HepG2 (cell line): ENCODE data around the gene CAPN11. TPM values are rescaled to one million over a fixed set of nuclear protein-coding genes. Genes with fewer than 3 reads are reported as not detected.

Source experiments
- ATF3 ChIP-seq: sonication (generic); formaldehyde crosslinking; IDR thresholded peaks from 2 replicates; pipeline ENCODE4 v1.4.0; 2020; ENCODE audit warnings: missing genetic modification reagents
- ATRX ChIP-seq: sonication (generic); formaldehyde crosslinking; IDR thresholded peaks from 2 replicates; pipeline ENCODE4 v1.4.0; 2020; ENCODE audit warnings: missing genetic modification reagents, borderline replicate concordance
- CREB1 ChIP-seq, 2 experiments: fragments of 450-650 bp in 1 of 2; IDR thresholded peaks; 2 replicates each; pipeline ENCODE4 v1.6.1; 2016 to 2017; ENCODE audit warnings: control low read depth in 1 of 2, mild to moderate bottlenecking in 1 of 2, missing compliant biosample characterization in 1 of 2, missing genetic modification characterization in 1 of 2
- CREB3 ChIP-seq: sonication (generic); formaldehyde crosslinking; IDR thresholded peaks from 2 replicates; pipeline ENCODE4 v1.5.0; 2020; ENCODE audit warnings: missing genetic modification reagents
- E2F1 ChIP-seq: sonication (generic); formaldehyde crosslinking; IDR thresholded peaks from 2 replicates; pipeline ENCODE4 v1.5.0; 2020; ENCODE audit warnings: missing genetic modification reagents
- GPN1 ChIP-seq: sonication (generic); formaldehyde crosslinking; IDR thresholded peaks from 2 replicates; pipeline ENCODE4 v1.5.1; 2020; ENCODE audit warnings: missing genetic modification reagents, borderline replicate concordance
- GTF3A ChIP-seq: sonication (generic); formaldehyde crosslinking; conservative IDR thresholded peaks from 2 replicates; pipeline ENCODE4 v1.4.0; 2020; ENCODE audit warnings: mild to moderate bottlenecking, missing genetic modification reagents
- HDAC6 ChIP-seq: fragments of 200-600 bp; sonication (generic); IDR thresholded peaks from 2 replicates; pipeline ENCODE4 v1.7.0; 2017; ENCODE audit warnings: mild to moderate bottlenecking, antibody characterized with exemption, low read length, low read depth
- IRX3 ChIP-seq: sonication (generic); formaldehyde crosslinking; IDR thresholded peaks from 2 replicates; pipeline ENCODE4 v1.8.1; 2023; ENCODE audit warnings: mild to moderate bottlenecking, low read depth, missing genetic modification reagents, borderline replicate concordance
- NFYC ChIP-seq: IDR thresholded peaks from 2 replicates; pipeline ENCODE4 v1.6.1; 2016; ENCODE audit warnings: missing genetic modification reagents, missing compliant biosample characterization
- NR2C2 ChIP-seq: sonication (generic); formaldehyde crosslinking; IDR thresholded peaks from 2 replicates; pipeline ENCODE4 v1.4.0; 2020; ENCODE audit warnings: missing genetic modification reagents, mild to moderate bottlenecking, moderate library complexity, borderline replicate concordance
- PCBP1 ChIP-seq: fragments of 200-400 bp; formaldehyde crosslinking; IDR thresholded peaks from 2 replicates; pipeline ENCODE4 v1.6.1; 2017; ENCODE audit warnings: mild to moderate bottlenecking, low read depth, low read length, borderline replicate concordance
- PHB2 ChIP-seq: fragments of 450-650 bp; IDR thresholded peaks from 2 replicates; pipeline ENCODE4 v1.6.1; 2018; ENCODE audit not compliant: partially characterized antibody
- RBM22 ChIP-seq: fragments of 200-400 bp; formaldehyde crosslinking; optimal IDR thresholded peaks from 2 replicates; pipeline ENCODE3; 2017; ENCODE audit warnings: mild to moderate bottlenecking, low read length, moderate library complexity
- STAG1 ChIP-seq: sonication (generic); formaldehyde crosslinking; IDR thresholded peaks from 2 replicates; pipeline ENCODE4 v1.4.0; 2020; ENCODE audit warnings: missing genetic modification reagents
- TAF15 ChIP-seq: fragments of 200-400 bp; formaldehyde crosslinking; IDR thresholded peaks from one replicate; pipeline ENCODE4 v1.6.1; 2018; ENCODE audit warnings: mild to moderate bottlenecking, low read depth, low read length; ENCODE audit not compliant: poor library complexity, severe bottlenecking
- TBL1XR1 ChIP-seq: fragments of 150-350 bp; IDR thresholded peaks from 2 replicates; pipeline ENCODE4 v1.6.1; 2014; ENCODE audit warnings: borderline replicate concordance, low read length; ENCODE audit not compliant: partially characterized antibody
- ZNF260 ChIP-seq: sonication (generic); formaldehyde crosslinking; IDR thresholded peaks from 2 replicates; pipeline ENCODE4 v1.4.0; 2020; ENCODE audit warnings: missing genetic modification reagents, low read depth, mild to moderate bottlenecking, borderline replicate concordance
- ZNF282 ChIP-seq: fragments of 450-650 bp; IDR thresholded peaks from 2 replicates; pipeline ENCODE4 v1.6.1; 2018; ENCODE audit not compliant: partially characterized antibody
- ZNF558 ChIP-seq: sonication (generic); formaldehyde crosslinking; IDR thresholded peaks from 2 replicates; pipeline ENCODE4 v1.9.0; 2022; ENCODE audit warnings: mild to moderate bottlenecking, missing genetic modification reagents, borderline replicate concordance
- ZNF687 ChIP-seq: sonication (generic); formaldehyde crosslinking; IDR thresholded peaks from 2 replicates; pipeline ENCODE4 v1.5.1; 2020; ENCODE audit warnings: mild to moderate bottlenecking, missing genetic modification reagents, moderate library complexity
- ZSCAN30 ChIP-seq: sonication (generic); formaldehyde crosslinking; IDR thresholded peaks from 2 replicates; pipeline ENCODE4 v1.5.0; 2020; ENCODE audit warnings: mild to moderate bottlenecking, missing genetic modification reagents
- polyA plus RNA-seq, 8 experiments: library from polyadenylated mRNA; depleted of rRNA in 3 of 8; stranded (reverse) in 7 of 8; unstranded in 1 of 8; fragments of >200 nt; fragmentation: Illumina TruSeq in 4 of 8; extraction: Trizol in 4 of 8; gene quantifications; 2 replicates each; pipeline versions ENCODE4 v1.2.1 to v1.2.3, GENCODE V29; 2011 to 2016; ENCODE audit warnings: low read depth in 4 of 8, missing spikeins in 1 of 8, mixed read lengths in 1 of 8; ENCODE audit not compliant: insufficient read depth in 1 of 8
- total RNA-seq, 5 experiments: library from RNA; depleted of rRNA; stranded (reverse); fragments of >200 nt; fragmentation: Illumina TruSeq; extraction: Trizol; gene quantifications; 2 replicates each; pipeline ENCODE4 v1.2.3, GENCODE V29; 2016; ENCODE audit warnings: low read depth in 1 of 5

Gene CAPN11
- total and polyA plus RNA-seq, 2 of the 13 experiments (the other 11 are each of a cell fraction or from before 2014, with no cell fraction given): 0.07 to 0.11 TPM

- peak; percentile 63; the same call in 1 of the 2 replicates for TF ChIP-seq E2F1 (CRISPR knock-in tag)
- no peak for TF ChIP-seq CREB1 (IDR thresholded peaks at IDR 0.05)
- no peak for TF ChIP-seq CREB1 (CRISPR knock-in tag; IDR thresholded peaks at IDR 0.05)
- TF ChIP-seq NFYC (CRISPR knock-in tag): no peak
- TF ChIP-seq RBM22: no peak
- TF ChIP-seq NR2C2 (CRISPR knock-in tag): peak; percentile 60; the same call in 1 of the 2 replicates
- no peak for TF ChIP-seq PCBP1
- TF ChIP-seq TAF15: no peak
- no peak for TF ChIP-seq GPN1 (CRISPR knock-in tag)
- peak; percentile 96 for TF ChIP-seq ZNF687 (CRISPR knock-in tag)
- no peak for TF ChIP-seq HDAC6
- TF ChIP-seq ZNF260: no peak
- no peak for TF ChIP-seq ZSCAN30 (CRISPR knock-in tag)
- no peak for TF ChIP-seq PHB2
- no peak for TF ChIP-seq TBL1XR1
- peak; percentile 47; the same call in 1 of the 2 replicates for TF ChIP-seq ATF3 (CRISPR knock-in tag)
- peak; percentile 79; the same call in 1 of the 2 replicates for TF ChIP-seq ZNF558 (CRISPR knock-in tag)
- no peak for TF ChIP-seq GTF3A (CRISPR knock-in tag)
- no peak for TF ChIP-seq ZNF282
- TF ChIP-seq IRX3 (CRISPR knock-in tag): 0 out of 2 replicates have a peak, but pooled peaks have one; percentile 61
- TF ChIP-seq CREB3 (CRISPR knock-in tag): peak; percentile 57; the same call in 1 of the 2 replicates
- TF ChIP-seq ATRX (CRISPR knock-in tag): no peak
- TF ChIP-seq STAG1 (CRISPR knock-in tag): no peak
These were observed 64.9 kb downstream of the CAPN11 start, which contains the start of gene SLC29A1 (continued) for GRCh38 chr6:44223319-44224028.
